Measurements from ENCODE around the gene LRIF1. TPM values are rescaled to one million over a fixed set of nuclear protein-coding genes. Genes with fewer than 3 reads are reported as not detected.
"Not testable (repeated sequence)": the region's sequence is repeated elsewhere in the genome, so short reads cannot be mapped to it uniquely, and the experiment has no call there.

LRIF1 gene
- total RNA-seq, 2 donors from 2014 or later, result 15.5 to 21.0 TPM

DNA sequence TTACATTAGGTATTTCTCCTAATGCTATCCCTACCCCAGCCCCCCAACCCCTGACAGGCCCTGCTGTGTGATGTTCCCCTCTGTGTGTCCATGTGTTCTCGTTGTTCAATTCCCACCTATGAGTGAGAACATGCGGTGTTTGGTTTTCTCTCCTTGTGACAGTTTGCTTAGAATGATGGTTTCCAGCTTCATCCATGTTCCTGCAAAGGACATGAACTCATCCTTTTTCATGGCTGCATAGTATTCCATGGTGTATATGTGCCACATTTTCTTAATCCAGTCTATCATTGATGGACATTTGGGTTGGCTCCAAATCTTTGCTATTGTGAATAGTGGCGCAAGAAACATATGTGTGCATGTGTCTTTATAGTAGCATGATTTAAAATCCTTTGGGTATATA, 32.6 kb downstream of the LRIF1 start:
- not testable (repeated sequence) for H3K27ac Mint-ChIP-seq; H3K4me1 Mint-ChIP-seq (ENCODE audit: low read depth in 2 of 2); H3K27me3 Mint-ChIP-seq; DNase-seq (ENCODE audit: low spot score); ATAC-seq; H3K4me3 Mint-ChIP-seq
- Mint-ChIP-seq H3K9me3 (peaks cover 13% of the 10 kb centered on the region), H3K36me3 (peaks cover 22% of the 10 kb centered on the region)

DNA sequence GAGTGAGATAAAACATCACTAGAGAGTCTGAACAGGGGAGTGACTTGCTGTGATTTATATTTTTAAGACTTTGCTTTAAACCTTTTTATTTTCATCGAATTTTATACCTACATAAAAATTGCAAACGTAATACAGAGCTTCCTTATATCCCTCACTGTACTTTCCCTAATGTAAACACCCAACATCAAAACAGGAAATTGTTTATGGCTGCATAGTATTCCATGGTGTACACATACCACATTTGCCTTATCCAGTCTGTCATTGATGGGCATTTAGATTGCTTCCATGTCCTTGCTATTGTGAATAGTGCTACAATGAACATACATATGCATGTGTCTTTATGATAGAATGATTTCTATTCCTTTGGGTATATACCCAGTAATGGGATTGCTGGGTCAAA, 34.8 kb downstream of the LRIF1 start:
- ATAC-seq (no peak), DNase-seq (ENCODE audit: low spot score) (no peak)
- Mint-ChIP-seq H3K4me3 (no peak overlapping the region), H3K27ac (no peak overlapping the region), H3K27me3 (no peaks in the 10 kb centered on the region), H3K36me3 (peaks cover 9% of the 10 kb centered on the region), H3K9me3 (peaks cover 8% of the 10 kb centered on the region), H3K4me1 (ENCODE audit: low read depth in 2 of 2) (no peaks in the 10 kb centered on the region)

DNA sequence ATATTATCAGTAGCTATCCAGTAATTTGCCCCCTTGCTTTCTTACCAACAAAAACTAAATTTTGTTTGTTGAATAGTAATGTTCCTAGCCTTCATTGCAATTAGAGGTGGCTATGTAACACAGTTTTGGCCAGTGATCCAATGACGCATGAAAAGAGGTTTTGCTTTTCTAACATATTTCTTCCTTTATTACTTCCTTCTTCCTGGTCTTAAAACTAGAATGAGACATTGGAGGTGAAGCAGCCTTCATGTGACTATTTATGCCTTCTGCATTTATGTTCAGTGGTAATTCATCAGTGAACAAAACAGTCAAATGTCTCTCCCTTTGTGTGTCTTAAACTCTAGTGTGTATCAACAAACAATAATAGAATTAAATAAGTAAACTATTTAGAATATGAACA, 35.5 kb downstream of the LRIF1 start:
- Mint-ChIP-seq H3K4me3 (no peak overlapping the region), H3K4me1 (ENCODE audit: low read depth in 2 of 2) (no peaks in the 10 kb centered on the region), H3K9me3 (peaks cover 8% of the 10 kb centered on the region), H3K27ac (no peak overlapping the region), H3K27me3 (no peaks in the 10 kb centered on the region), H3K36me3 (peaks cover 9% of the 10 kb centered on the region)
- DNase-seq (ENCODE audit: low spot score), result no peak
- ATAC-seq, result no peak

DNA sequence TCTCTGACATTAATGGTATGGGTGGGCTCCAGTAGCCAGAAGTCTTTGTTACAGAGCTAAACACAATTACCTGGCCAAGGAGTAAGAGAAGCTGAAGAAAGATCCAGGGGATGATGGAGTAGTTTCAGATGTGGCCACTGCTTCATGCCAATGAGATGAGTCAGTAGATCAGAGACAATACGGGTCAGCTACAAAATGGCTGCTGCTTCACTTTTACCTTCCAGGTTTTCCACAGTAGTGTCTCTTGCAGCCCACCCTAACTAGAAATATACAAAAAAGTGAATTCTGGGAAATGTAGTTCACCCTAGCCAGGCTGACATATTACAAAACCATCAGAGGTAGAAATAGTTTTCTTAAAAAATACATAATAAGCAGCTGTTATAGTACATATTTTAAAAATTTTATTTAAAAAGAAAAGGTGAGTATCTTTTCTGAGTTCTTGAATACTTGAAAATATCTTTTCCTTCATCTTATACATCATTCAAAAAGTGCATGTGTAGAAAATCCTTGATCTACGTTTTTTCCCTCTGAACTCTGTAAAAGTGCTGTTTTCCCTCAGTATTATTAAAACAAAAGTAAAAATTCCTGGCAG, 36.1 kb downstream of the LRIF1 start:
- no peak for ATAC-seq
- DNase-seq (ENCODE audit: low spot score), result no peak
- no peak overlapping the region for H3K4me3 Mint-ChIP-seq
- H3K4me1 Mint-ChIP-seq (ENCODE audit: low read depth in 2 of 2), result no peaks in the 10 kb centered on the region
- no peaks in the 10 kb centered on the region for H3K27me3 Mint-ChIP-seq
- peaks cover 9% of the 10 kb centered on the region for H3K36me3 Mint-ChIP-seq
- H3K27ac Mint-ChIP-seq, result no peak overlapping the region
- H3K9me3 Mint-ChIP-seq, result peaks cover 8% of the 10 kb centered on the region

DNA sequence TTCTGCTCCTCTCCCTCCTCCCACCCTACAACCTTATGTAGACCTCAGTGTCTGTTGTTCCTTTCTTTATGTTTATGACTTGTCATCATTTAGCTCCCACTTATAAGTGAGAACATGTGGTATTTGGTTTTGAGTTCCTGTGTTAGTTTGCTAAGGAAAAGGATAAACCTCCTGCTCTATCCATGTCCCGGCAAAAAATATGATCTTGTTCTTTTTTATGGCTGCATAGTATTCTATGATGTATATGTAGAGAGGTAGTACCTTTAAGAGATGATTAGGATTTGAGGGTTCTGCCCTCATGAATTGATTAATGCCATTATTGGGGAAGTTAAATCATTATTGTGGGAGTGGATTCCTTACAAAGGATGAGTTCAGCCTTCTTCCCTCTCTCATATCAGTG, 41.8 kb downstream of the LRIF1 start:
- peaks cover 3 to 8% of the 10 kb centered on the region in 2 donors for H3K27me3 Mint-ChIP-seq
- no peaks in the 10 kb centered on the region for H3K9me3 Mint-ChIP-seq
- H3K4me1 Mint-ChIP-seq (ENCODE audit: low read depth in 2 of 2), result peaks cover 4 to 5% of the 10 kb centered on the region in 2 donors
- H3K36me3 Mint-ChIP-seq, result peaks cover 11% of the 10 kb centered on the region
- no peak overlapping the region for H3K4me3 Mint-ChIP-seq
- no peak overlapping the region for H3K27ac Mint-ChIP-seq
- ATAC-seq (no peak), DNase-seq (ENCODE audit: low spot score) (no peak)

DNA sequence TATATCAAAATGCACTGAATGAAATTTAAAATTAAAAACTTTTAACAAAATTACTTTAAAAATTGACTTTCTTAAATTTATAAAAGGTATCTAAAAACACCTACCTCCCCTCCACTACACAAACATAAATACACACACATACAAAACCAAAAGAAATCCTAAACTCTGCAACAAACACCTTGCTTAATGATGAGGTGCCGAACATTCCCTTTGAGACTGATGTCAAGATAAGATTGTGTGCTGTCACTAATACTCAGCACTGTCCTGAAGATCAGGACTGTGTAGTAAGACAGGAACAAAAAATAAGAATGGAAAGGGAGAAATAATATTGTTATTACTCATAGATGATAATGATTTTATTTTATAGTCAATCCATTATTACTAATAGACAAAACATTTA, 45.7 kb downstream of the LRIF1 start:
- ATAC-seq, result no peak
- H3K36me3 Mint-ChIP-seq, result peaks cover 12% of the 10 kb centered on the region
- H3K4me1 Mint-ChIP-seq (ENCODE audit: low read depth in 2 of 2), result peaks cover 15 to 18% of the 10 kb centered on the region in 2 donors
- peaks cover 3 to 8% of the 10 kb centered on the region in 2 donors for H3K27me3 Mint-ChIP-seq
- no peak overlapping the region for H3K27ac Mint-ChIP-seq
- no peak overlapping the region for H3K4me3 Mint-ChIP-seq
- no peak for DNase-seq (ENCODE audit: low spot score)
- H3K9me3 Mint-ChIP-seq, result peaks cover 5% of the 10 kb centered on the region

DNA sequence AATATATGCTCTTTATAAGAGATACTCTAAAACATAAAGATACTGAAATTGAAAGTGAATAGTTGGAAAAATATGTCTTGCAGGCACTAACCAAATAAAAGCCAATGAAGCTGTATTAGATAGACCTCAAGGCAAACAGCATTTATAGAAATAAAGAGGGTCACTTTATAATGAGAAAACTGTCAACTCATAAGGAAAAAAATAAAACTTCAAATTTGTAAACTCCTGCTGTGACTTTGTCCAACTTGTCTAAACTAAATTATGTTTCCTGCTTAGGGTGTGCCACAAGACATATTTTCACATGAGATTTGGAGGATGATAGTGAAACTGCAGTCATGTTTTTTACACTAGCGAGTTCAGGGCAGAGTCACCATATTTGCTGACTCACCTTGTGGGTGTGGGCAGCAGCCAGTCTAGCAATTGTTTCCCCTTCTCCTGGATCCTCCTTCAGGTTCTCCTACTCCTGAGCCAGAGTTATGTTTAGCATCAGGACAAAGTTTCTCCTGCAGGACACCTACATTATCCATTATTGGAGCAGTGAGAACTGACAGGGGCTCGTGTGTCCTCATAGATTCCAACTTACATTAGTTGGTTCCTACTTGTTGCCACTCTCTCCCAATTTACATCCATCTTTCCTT, 46.9 kb downstream of the LRIF1 start:
- H3K4me1 Mint-ChIP-seq (ENCODE audit: low read depth in 2 of 2), result peaks cover 15 to 18% of the 10 kb centered on the region in 2 donors
- H3K27me3 Mint-ChIP-seq, result peaks cover 3 to 8% of the 10 kb centered on the region in 2 donors
- H3K27ac Mint-ChIP-seq, result peak overlapping the region; percentile 62 to 65
- peaks cover 12% of the 10 kb centered on the region for H3K36me3 Mint-ChIP-seq
- H3K9me3 Mint-ChIP-seq, result peaks cover 8% of the 10 kb centered on the region
- no peak for DNase-seq (ENCODE audit: low spot score)
- ATAC-seq, result peak; percentile 78 to 79
- H3K4me3 Mint-ChIP-seq, result peak overlapping the region; percentile 75

DNA sequence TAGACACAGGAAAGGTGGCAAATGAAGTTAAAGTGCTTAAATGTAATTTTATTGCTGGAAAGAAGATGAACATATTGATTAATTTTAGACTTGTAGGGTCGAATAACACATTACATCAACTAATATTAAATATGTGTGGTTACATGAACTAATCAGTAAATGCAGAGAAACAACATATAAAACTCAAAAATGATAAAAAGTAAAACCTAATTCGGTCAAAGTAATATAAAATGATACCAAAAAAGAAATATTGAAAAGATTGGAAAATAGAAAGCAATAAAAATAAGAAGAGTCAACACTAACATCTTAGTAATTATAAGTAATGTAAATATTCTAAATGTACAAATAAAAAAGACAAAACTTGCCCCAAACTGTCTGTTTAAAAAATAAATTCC, 47.5 kb downstream of the LRIF1 start:
- Mint-ChIP-seq H3K4me3 (peak overlapping the region; percentile 75), H3K27ac (peak overlapping the region; percentile 62 to 65), H3K27me3 (peaks cover 3 to 8% of the 10 kb centered on the region in 2 donors), H3K4me1 (ENCODE audit: low read depth in 2 of 2) (peaks cover 15 to 18% of the 10 kb centered on the region in 2 donors), H3K36me3 (peaks cover 17% of the 10 kb centered on the region), H3K9me3 (peaks cover 8% of the 10 kb centered on the region)
- ATAC-seq (no peak), DNase-seq (ENCODE audit: low spot score) (no peak)

DNA sequence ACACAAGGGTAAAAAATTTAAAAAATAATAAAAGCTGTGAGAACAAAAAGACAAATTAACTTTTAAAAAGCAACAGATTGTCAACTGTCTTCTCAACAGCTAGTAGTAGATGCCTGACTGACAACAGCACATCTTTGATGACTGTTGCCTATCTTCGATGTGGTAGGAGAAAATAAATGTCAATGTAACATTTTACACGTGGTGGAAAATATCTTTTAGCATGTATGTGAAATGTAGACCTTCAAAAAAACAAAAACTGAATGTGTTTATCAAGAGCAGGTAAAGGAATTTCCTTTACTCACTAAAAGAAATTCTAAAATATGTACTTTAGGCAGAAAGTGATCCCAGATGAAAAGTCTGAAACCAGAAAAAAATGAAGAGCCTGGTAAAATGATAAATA, 47.9 kb downstream of the LRIF1 start:
- Mint-ChIP-seq H3K4me1 (ENCODE audit: low read depth in 2 of 2) (peaks cover 15 to 18% of the 10 kb centered on the region in 2 donors), H3K36me3 (peaks cover 21% of the 10 kb centered on the region), H3K4me3 (no peak overlapping the region), H3K27ac (peak overlapping the region; percentile 62 to 65), H3K9me3 (peaks cover 8% of the 10 kb centered on the region), H3K27me3 (peaks cover 3 to 11% of the 10 kb centered on the region in 2 donors)
- DNase-seq (ENCODE audit: low spot score) (no peak), ATAC-seq (no peak)

DNA sequence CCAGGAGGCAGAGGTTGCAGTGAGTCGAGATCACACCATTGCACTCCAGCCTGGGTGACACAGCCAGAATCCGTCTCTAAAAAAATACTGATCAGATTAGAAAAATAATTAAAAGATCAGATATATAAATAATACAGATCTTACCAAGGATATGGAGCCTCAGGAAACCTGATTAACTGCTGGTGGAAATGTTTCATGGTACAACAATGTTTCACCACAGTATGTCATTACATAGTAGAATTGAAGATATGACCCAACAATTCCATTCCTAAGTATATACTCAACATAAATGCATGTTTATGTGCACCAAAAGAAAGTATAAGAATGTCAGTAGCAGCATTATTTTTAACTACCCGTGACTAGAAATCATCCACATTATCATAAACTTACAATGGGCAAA, 49.0 kb downstream of the LRIF1 start:
- Mint-ChIP-seq H3K9me3 (peaks cover 8% of the 10 kb centered on the region), H3K4me3 (no peak overlapping the region), H3K27ac (no peak overlapping the region), H3K27me3 (peaks cover 0 to 7% of the 10 kb centered on the region in 2 donors), H3K4me1 (ENCODE audit: low read depth in 2 of 2) (peaks cover 15 to 18% of the 10 kb centered on the region in 2 donors), H3K36me3 (peaks cover 18% of the 10 kb centered on the region)
- ATAC-seq (no peak), DNase-seq (ENCODE audit: low spot score) (no peak)

DNA sequence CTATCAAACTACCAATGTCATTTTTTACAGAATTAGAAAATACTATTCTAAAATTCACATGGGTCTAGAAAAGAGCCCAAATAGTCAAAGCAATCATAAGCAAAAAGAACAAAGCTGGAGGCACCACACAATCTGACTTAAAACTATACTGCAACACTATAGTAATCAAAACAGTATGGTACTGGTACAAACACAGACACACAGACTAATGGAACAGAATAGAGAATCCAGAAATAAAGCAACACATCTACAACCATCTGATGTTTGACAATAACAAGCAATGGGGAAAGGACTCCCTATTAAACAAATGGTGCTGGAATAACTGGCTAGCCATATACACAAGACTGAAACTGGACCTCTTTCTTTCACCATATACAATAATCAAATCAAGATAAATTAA, 50.9 kb downstream of the LRIF1 start:
- Mint-ChIP-seq H3K36me3 (peaks cover 18% of the 10 kb centered on the region), H3K27me3 (peaks cover 0 to 7% of the 10 kb centered on the region in 2 donors), H3K4me3 (no peak overlapping the region), H3K4me1 (ENCODE audit: low read depth in 2 of 2) (peaks cover 15 to 23% of the 10 kb centered on the region in 2 donors), H3K9me3 (peaks cover 8% of the 10 kb centered on the region), H3K27ac (no peak overlapping the region)
- no peak for DNase-seq (ENCODE audit: low spot score)
- ATAC-seq, result no peak

DNA sequence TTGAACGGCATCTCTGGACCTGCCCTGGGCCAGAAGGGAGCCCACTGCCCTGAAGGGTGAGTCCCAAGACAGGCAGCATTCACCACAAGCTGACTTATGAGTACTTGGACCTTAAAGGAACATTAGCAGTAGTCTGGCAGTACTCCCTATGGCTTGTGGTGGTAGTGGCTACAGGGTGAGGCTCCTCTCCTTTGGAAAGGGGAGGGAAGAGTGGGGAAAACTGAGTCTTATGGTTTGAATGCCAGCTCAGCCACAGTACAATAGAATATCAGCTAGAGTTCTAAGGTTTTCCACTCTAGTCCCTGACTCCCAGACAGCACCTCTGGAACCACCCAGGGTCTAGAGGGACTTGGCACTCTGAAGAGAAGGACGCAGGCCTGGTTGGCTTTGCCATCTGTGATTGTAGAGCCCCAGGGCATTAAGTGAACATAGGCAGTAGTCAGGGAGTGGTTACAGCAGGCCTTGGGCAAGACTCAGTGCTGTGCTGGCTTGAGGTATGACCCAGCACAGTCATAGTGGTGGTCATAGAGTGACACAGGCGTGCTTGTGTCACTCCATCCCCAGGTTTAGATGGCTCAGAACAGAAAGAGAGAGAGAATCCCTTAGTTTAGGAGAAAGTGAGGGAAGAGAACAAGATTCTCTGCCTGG, 59.7 kb downstream of the LRIF1 start:
- H3K27me3 Mint-ChIP-seq, result no peaks in the 10 kb centered on the region
- peaks cover 36 to 43% of the 10 kb centered on the region in 2 donors for H3K4me1 Mint-ChIP-seq (ENCODE audit: low read depth in 2 of 2)
- peak overlapping the region; percentile 37 to 71 for H3K27ac Mint-ChIP-seq
- H3K36me3 Mint-ChIP-seq, result peaks cover 19% of the 10 kb centered on the region
- ATAC-seq (peak; percentile 52 to 79), DNase-seq (ENCODE audit: low spot score) (no peak)
- peaks cover 14% of the 10 kb centered on the region for H3K9me3 Mint-ChIP-seq
- H3K4me3 Mint-ChIP-seq, result no peak overlapping the region

DNA sequence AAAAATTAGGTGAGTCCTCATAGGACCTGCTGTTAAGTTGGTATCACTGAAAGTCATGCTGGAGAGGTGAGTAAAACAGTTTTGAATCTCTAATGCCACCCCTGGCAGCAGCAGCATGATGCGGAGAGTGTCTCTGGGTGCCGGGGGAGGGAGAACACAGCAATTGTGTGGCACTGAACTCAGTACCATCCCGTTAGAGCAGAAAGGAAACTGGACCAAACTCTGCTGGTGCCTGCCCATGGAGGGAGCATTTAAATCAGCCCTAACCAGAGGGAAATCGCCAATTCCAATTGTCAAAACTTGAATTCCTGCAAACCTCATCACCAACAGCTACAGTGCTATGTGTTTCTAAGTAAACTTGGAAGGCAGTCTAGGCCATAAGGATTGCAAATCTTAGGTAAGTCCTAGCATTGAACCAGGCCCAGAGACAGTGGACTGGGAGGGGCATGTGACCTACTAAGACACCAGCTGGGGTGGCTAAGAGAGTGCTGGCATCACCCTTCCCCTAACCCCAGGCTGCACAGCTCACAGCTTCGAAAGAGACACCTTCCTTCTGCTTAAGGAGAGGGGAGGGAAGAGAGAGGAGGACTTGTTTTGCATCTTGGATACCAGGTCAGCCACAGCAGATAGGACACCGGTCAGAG, 60.8 kb downstream of the LRIF1 start:
- ATAC-seq (no peak), DNase-seq (ENCODE audit: low spot score) (no peak)
- H3K9me3 Mint-ChIP-seq, result peaks cover 14% of the 10 kb centered on the region
- H3K4me3 Mint-ChIP-seq, result no peak overlapping the region
- H3K27me3 Mint-ChIP-seq, result no peaks in the 10 kb centered on the region
- peak overlapping the region; percentile 37 to 71 for H3K27ac Mint-ChIP-seq
- H3K36me3 Mint-ChIP-seq, result peaks cover 21% of the 10 kb centered on the region
- H3K4me1 Mint-ChIP-seq (ENCODE audit: low read depth in 2 of 2), result peaks cover 39 to 51% of the 10 kb centered on the region in 2 donors

DNA sequence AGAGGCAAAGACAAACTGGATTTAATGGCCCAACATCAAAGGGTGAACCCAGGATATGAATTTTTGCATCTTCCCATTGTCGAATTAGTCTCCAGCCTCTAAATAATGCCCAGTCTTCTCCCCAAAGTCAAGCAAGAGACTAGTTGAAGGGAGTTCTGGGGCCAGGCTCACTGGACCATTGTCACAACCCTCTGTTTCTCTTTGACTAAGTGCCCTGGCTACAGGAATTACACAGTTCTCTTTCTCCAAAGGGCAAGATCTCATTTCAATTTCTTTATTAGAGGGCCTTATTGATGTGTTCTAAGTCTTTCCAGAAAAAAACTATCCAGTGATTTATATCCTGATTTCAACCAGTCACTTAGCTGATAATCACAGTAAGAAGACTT, 64.3 kb downstream of the LRIF1 start:
- Mint-ChIP-seq H3K36me3 (peaks cover 51% of the 10 kb centered on the region), H3K27me3 (no peaks in the 10 kb centered on the region), H3K4me1 (ENCODE audit: low read depth in 2 of 2) (peaks cover 65 to 69% of the 10 kb centered on the region in 2 donors), H3K9me3 (peaks cover 2% of the 10 kb centered on the region), H3K27ac (peak overlapping the region; percentile 48 to 91), H3K4me3 (no peak overlapping the region)
- DNase-seq (ENCODE audit: low spot score) (no peak), ATAC-seq (no peak)

All from natural killer cell treated with Interleukin-12 subunit alpha and Interleukin-12 subunit beta and Interleukin-15 and Interleukin-18, amount 100 ng/mL, for 72 hours (primary cell).